Measurements from ENCODE around the gene TRPM3.

DNA sequence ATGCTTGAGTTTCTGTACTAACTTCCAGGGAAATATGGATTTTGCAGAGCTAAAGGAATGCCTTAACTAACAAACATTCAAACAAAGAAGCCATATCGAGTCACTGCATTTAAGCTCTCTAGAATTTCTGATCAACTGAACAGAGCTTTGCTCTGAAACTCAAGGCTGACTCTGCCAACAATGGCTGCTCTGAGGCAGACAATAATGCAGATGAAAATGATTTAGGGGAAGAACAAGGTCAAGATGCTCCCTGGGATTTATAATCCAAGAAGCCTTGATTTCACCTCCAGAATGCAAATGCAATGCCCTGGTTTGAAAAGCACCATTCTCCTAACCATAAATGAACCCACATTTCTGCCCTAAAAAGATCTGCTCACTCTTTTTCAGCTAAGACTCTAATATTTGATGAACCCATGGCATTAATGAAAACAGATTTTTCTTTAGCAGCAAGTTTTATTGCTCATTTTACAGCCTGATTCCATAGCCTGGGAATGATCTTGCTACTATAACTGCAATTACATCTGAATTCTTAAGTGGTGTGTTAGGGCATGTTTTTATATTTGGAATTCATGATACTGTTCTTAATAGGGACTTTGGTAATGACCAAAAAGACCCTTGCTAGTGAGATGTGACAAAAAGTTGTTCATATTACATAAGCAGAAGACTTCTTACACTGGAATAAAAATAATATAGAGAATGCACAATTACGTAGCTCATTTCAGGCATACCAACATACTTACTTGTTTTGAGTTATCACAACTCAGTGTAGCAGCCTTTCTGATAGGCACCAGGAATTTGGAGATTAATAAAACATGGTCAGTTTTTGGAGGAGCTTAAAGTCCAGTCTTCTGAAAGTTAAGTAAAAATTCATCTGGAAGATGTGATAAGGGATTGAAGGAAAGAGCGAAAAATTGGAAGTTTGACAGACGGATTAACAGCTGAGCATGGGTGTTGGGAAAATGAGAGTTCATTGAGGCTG is 169.4 kb downstream of the TRPM3 start:
- TF ChIP-seq ZNF274 (IDR thresholded peaks at IDR 0.05; ENCODE audit: low read depth, low read length): no peak
- no peak for TF ChIP-seq SUZ12 (IDR thresholded peaks at IDR 0.05; ENCODE audit: extremely low read depth, insufficient read depth, insufficient read length)

Data from NT2/D1 (cell line).